HG02571 (cell line): ENCODE results near the gene SACS.

Experiments used
- ATAC-seq: cut with Tn5 transposase; IDR thresholded peaks from one replicate; pipeline ENCODE4 v1.9.1; 2021; ENCODE audit warnings: mild to moderate bottlenecking, moderate library complexity; ENCODE audit not compliant: unreplicated experiment

Gene SACS

GRCh38 chr13:23433171-23434153 is at the start of gene SACS:
TSS of gene SACS (minus strand) at chr13:23433702. CDS start at chr13:23411239, 22,463 bp downstream.
- ATAC-seq = no peak

GRCh38 chr13:23480324-23480723 is 46.8 kb upstream of the SACS start:
- no peak for ATAC-seq

GRCh38 chr13:23477101-23477500 is 43.6 kb upstream of the SACS start:
- no peak for ATAC-seq

- no peak for ATAC-seq
These were observed 39.7 kb upstream of the SACS start for GRCh38 chr13:23473221-23473620.

- no peak for ATAC-seq
These were observed 38.7 kb upstream of the SACS start for GRCh38 chr13:23472189-23472588.

- ATAC-seq = no peak
These were observed 37.5 kb upstream of the SACS start for GRCh38 chr13:23470790-23471614.

GRCh38 chr13:23469951-23470421 is 36.5 kb upstream of the SACS start:
- ATAC-seq = no peak

- no peak for ATAC-seq
These were observed 35.3 kb upstream of the SACS start for GRCh38 chr13:23468811-23469210.

- no peak for ATAC-seq
These were observed 34.4 kb upstream of the SACS start for GRCh38 chr13:23467932-23468278.

- ATAC-seq = no peak
These were observed 33.8 kb upstream of the SACS start for GRCh38 chr13:23467048-23467931.

GRCh38 chr13:23466144-23467002 is 32.9 kb upstream of the SACS start:
- ATAC-seq = peak; percentile 81

- ATAC-seq = no peak
These were observed 30.2 kb upstream of the SACS start for GRCh38 chr13:23463661-23464060.

GRCh38 chr13:23462815-23463559 is 29.5 kb upstream of the SACS start:
- ATAC-seq = no peak

- no peak for ATAC-seq
These were observed 28.0 kb upstream of the SACS start for GRCh38 chr13:23461544-23461943.

- ATAC-seq = no peak
These were observed 27.4 kb upstream of the SACS start for GRCh38 chr13:23460921-23461320.

- ATAC-seq = no peak
These were observed 26.8 kb upstream of the SACS start for GRCh38 chr13:23460309-23460708.

GRCh38 chr13:23458989-23459388 is 25.5 kb upstream of the SACS start:
- ATAC-seq = no peak

- ATAC-seq = no peak
These were observed 23.1 kb upstream of the SACS start for GRCh38 chr13:23456437-23457210.
